H54 (cell line): ENCODE results near the gene MACF1.
A peak's percentile ranks its signal among the peaks of the same experiment; 100 is the strongest.
"Not testable (repeated sequence)": the region's sequence is repeated elsewhere in the genome, so short reads cannot be mapped to it uniquely, and the experiment has no call there.

Experiments used
- DNase-seq: peaks from one replicate; pipeline ENCODE4 v3.0.0; 2011; ENCODE audit warnings: low spot score, mixed read lengths; ENCODE audit not compliant: insufficient read length
- FAIRE-seq: peaks from 3 replicates; lab custom pipeline; 2011; peaks lifted over from hg19 to GRCh38; lab: Jason Lieb, UNC
- POLR2A ChIP-seq: IDR thresholded peaks from 2 replicates; pipeline ENCODE4 v1.6.1; 2011; ENCODE audit warnings: low read depth, mild to moderate bottlenecking, low read length

The MACF1 gene

GRCh38 chr1:39204441-39205081 is at the start of gene MACF1:
TSS of gene MACF1 (plus strand) at chr1:39204695. CDS start at chr1:39205023, 328 bp downstream.
- DNase-seq (peak; percentile 56), FAIRE-seq (peak; percentile 93)
- no peak for TF ChIP-seq POLR2A

- no peak for DNase-seq
- FAIRE-seq: no peak
- TF ChIP-seq POLR2A: no peak
Observed at GRCh38 chr1:39157304-39157703, 47.2 kb upstream of the MACF1 start.

DNA sequence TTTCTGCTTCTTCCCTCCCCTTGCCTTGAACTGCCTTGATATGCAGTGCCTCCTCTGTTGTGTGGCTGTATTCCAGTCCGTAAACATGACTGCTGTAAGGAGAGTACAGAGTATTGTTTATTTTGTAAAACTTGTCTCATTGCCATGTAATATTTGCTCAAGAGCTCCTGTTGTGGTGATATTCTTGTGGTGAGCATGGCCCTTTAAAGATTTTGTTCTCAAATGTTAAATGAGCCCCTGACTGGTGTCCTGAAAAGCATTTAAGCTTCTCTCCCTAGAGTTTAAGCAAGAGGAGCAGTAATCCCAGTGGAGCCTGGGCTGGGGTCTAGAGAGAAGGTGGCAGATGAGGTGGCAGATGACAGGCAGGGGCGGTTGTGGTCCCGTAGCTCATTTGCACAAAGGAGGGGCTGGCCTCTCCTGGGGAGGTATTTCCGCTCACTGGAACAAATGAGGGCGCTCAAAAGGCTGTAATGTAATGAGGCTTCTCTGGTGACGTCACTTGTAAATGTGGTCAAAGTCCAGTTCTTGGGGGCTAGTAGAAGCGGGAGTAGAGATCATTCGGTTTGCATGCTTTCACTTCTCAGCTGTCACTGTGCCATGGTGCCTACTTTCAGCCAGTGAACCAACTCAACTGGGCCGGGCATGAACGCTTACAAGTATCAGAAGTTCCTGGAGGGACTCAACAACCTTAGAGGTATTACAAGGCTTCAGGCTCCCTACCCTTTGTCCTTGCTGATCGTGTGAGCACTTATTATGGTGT is 46.0 kb upstream of the MACF1 start:
- FAIRE-seq (no peak), DNase-seq (no peak)

DNA sequence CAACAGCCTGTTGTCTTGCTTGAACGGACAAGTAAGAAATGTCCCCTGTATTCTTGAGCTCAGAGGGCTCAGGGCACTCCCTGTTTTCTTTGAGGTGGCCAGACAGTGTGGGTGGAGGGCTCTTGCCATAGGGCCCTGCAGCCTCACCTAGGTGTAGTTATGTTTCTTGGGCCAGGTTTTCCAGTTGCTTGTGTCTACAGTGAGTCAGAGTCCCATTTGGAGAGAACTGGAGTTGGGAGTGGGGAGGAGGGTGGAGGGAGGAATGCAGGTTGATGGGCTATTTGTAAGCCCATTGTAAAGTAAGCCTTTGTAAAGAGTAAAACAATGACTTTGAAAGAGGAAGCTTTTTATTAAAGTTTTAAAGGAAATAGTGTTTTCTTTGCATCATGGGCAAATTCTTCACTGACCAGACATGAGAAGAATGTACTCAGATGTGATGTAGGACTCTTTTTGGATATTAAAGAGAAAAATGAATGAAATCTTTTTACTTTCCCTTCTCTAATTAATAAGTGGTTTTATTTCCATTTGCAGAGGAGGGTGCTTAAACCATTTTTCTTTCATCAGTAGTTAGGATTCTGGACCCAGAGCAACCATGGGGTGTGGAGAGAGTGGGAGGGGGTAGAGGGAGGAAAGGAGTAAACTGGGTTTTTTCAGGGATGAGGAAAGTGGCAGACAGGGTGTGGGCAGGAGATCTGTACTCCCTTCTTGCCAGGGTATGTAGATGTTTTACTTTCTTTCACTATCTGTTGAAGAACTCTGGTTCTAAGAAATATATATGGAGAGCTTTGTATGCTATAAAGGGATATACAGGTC is 45.1 kb upstream of the MACF1 start:
- FAIRE-seq: no peak

More for the DNA sequence above, 46.0 kb upstream of the MACF1 start:
- no peak for TF ChIP-seq POLR2A

GRCh38 chr1:39160703-39161102 is 43.8 kb upstream of the MACF1 start:
- FAIRE-seq (no peak), DNase-seq (no peak)
- TF ChIP-seq POLR2A: no peak

More for the DNA sequence above, 45.1 kb upstream of the MACF1 start:
- no peak for DNase-seq
- TF ChIP-seq POLR2A: no peak

DNA sequence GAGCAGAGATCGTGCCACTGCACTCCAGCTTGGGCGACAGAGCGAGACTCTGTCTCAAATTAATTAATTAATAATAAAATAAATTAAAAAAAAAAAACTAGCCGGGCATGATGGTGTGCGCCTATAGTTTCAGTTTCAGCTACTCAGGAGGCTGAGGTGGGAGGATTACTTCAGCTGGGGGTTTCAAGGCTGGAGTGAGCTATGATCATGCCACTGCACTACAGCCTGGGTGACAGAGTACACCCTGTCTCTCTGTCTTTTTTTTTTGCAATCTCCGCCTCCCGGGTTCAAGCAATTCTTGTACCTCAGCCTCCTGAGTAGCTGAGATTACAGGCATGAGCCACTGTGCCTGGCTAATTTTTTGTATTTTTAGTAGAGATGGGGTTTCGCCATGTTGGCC is 42.7 kb upstream of the MACF1 start:
- DNase-seq, FAIRE-seq: not testable (repeated sequence)

DNA sequence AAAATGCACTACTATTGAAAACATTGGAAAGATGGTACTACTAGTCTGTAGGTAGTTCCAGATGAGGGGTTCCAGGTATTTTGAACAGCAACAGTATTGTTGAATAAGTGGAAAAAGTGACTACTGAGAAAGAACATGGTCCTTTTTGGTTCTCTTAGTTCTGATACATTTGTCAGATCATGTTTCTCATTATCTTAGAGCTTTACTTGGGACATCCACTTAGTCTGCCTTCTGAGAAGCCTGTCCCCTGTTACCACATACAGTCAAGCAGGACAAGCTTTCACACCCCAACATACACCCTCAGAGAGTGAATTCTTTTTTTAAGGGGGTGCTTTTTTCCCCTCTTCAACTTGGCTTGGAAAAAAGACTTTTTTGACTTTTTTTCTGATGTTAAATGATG is 41.0 kb upstream of the MACF1 start:
- TF ChIP-seq POLR2A: no peak
- FAIRE-seq (no peak), DNase-seq (no peak)

DNA sequence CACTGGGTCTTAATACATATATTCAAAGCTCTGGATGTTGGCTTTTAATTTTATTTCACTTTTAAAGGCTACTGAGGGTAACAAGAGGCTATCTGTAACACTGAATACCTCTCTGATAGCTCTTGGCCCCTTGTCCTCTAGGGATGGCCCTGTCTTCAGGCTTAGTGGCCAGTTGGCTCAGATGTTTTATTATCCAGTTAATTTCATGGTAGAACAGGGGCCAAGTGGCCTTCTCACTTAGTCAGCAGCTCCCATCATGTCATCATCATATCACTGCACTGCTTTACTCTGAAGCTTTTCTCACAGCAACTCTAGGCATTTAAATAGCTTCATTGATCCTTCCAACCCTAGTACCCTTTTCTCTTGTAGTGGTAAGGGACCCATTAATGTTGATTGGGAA is 40.2 kb upstream of the MACF1 start:
- no peak for TF ChIP-seq POLR2A
- DNase-seq (no peak), FAIRE-seq (no peak)

DNA sequence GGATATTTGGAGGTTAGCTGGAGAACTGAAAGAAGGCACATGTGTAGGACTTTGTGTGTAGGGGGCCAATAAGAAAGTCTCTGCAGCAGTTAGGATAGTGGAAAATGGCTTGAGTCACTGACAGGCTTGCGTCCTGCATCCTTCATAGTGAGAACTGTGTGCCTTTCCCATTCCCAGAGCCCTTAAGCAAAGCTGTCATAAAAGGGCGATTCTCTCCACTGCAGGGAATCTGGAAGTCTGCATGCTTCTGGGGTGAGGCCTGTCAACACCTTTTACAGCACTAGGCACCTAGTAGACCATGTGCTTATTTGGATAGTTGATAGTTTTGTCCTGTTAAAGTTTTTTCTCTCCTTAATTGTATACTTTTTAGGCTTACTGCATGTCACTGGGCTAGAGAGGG is 39.4 kb upstream of the MACF1 start:
- TF ChIP-seq POLR2A: no peak
- DNase-seq (no peak), FAIRE-seq (peak; percentile 11)

DNA sequence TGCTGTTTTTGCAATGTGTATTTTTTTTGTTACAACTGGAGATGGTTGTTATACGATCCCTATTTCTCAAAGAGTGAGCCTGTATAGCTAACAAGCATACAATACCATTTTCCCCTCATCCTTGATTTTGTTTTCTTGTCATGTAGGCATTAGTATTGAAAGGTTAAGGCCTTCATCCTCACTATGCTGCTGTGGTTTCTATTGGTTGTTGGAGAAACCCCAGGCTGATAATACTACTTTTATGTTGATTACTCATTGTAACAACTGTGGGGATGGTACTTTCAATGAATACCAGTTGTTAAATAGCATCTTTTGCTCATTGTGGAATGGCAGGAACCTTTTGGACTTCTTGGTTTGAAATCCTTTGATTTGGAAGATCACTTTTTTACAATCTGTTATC is 39.0 kb upstream of the MACF1 start:
- no peak for TF ChIP-seq POLR2A
- DNase-seq (no peak), FAIRE-seq (peak; percentile 38)

DNA sequence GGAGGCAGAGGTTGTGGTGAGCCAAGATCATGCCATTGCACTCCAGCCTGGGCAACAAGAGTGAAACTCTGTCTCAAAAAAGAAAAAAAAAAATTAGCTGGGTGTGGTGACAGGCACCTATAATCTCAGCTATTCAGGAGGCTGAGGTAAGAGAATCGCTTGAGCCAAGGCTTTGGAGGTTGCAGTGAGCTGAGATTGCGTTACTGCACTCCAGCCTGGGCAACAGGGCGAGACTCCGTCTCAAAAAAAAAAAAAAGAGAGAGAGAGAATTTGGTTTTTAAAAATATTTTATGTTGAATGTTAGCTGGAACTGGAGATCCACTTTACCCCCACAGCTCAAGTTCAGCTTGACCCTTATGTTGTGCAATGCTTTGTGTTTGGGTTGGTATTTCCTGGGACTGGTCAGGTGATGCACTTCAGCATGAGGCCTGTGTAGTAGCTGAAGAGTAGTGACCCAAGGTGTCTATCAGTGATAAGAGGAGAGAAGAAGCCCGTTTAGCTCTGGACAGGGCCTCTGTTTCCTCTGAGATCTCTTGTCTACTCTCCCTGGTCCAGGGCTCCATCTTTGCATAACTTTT is 36.8 kb upstream of the MACF1 start:
- FAIRE-seq: no peak
- no peak for DNase-seq
- no peak for TF ChIP-seq POLR2A

DNA sequence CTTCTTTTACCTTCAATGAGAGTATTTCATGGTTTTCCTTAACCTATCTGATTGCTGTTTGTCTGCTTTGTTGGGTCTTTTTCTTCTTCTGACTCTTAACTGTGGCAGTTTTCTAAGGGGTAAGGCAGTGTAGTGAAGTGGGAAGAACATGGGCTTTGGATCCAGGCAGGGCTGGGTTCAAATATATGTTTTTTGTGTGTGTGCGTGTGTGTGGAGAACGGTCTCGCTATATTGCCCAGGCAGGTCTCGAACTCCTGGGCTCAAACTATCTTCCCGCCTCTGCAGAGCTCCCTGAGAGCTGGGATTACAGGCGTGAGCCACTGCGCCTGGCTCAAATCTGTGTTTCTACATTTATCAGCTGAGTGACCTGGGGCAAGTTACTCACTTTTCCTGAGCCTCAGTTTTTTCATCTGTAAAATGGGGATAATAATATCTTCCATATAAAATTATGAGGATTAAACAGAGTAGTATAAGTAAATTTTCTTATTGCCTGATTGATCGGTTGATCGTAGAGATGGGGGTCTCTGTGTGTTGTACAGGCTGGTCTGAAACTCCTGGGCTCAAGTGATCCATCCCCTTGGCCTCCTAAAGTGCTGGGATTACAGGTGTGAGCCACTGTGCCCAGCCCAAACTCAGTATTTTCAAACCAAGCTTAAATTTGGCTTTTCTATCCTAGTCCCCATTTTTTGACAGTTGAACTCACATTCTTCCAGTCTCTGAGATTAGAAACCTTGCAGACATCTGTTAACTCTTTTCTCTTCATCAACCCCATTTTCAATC is 36.0 kb upstream of the MACF1 start:
- FAIRE-seq (no peak), DNase-seq (no peak)
- no peak for TF ChIP-seq POLR2A
